GM12872 (cell line): ENCODE measurements around the gene RAB14.

Source experiments
- CTCF ChIP-seq: IDR thresholded peaks from 3 replicates; pipeline ENCODE4 v1.5.1; 2011; ENCODE audit warnings: low read depth, mild to moderate bottlenecking, low read length, moderate library complexity; ENCODE audit not compliant: insufficient read depth

Gene RAB14

GRCh38 chr9:121189660-121190059 lies 12.0 kb downstream of the RAB14 start:
- no peak for TF ChIP-seq CTCF

GRCh38 chr9:121189006-121189405 lies 12.7 kb downstream of the RAB14 start:
- no peak for TF ChIP-seq CTCF

GRCh38 chr9:121187636-121188305 lies 13.9 kb downstream of the RAB14 start:
- no peak for TF ChIP-seq CTCF

- TF ChIP-seq CTCF: no peak
These were observed 15.8 kb downstream of the RAB14 start for GRCh38 chr9:121185774-121186403.

- TF ChIP-seq CTCF: no peak
These were observed 16.4 kb downstream of the RAB14 start for GRCh38 chr9:121185178-121185745.

- no peak for TF ChIP-seq CTCF
These were observed 17.2 kb downstream of the RAB14 start for GRCh38 chr9:121184463-121184862.

- no peak for TF ChIP-seq CTCF
These were observed 17.8 kb downstream of the RAB14 start for GRCh38 chr9:121183666-121184423.
